Erythroblast (primary cell): ENCODE measurements around the gene ZNF454.

Source experiments
- GATA1 ChIP-seq: IDR thresholded peaks from 2 replicates; pipeline ENCODE4 v1.6.1; 2011; ENCODE audit warnings: low read depth, mild to moderate bottlenecking, control low read depth, low read length, moderate library complexity
- POLR2A ChIP-seq: IDR thresholded peaks from 2 replicates; pipeline ENCODE4 v1.6.1; 2011; ENCODE audit warnings: mild to moderate bottlenecking, low read length

- TF ChIP-seq POLR2A (no peak), GATA1 (no peak)
Observed at GRCh38 chr5:178899289-178899688, 41.7 kb upstream of the ZNF454 start.
